Suppressor macrophage treated with lipopolysaccharide for 4 hours (primary cell): ENCODE results near the gene ARHGAP10.

Source experiments
- DNase-seq: peaks from one replicate; pipeline ENCODE4 v3.0.0-alpha.2; 2020

The ARHGAP10 gene

GRCh38 chr4:147731580-147732517 lies at the start of gene ARHGAP10:
Gene ARHGAP10 (plus strand): TSS chr4:147732088. CDS start chr4:147732302, 214 bp downstream.
- DNase-seq: peak; percentile 67

- DNase-seq: no peak
Measured at GRCh38 chr4:147682755-147683154, 49.1 kb upstream of the ARHGAP10 start.

- DNase-seq: peak; percentile 56
Measured at GRCh38 chr4:147683188-147683591, 48.7 kb upstream of the ARHGAP10 start.

GRCh38 chr4:147683717-147684700 lies 47.9 kb upstream of the ARHGAP10 start, which contains the start of gene PRMT9:
Gene PRMT9 (minus strand): TSS chr4:147684163. CDS start chr4:147683987, 176 bp downstream.
- DNase-seq: peak; percentile 88

GRCh38 chr4:147689067-147689466 lies 42.8 kb upstream of the ARHGAP10 start:
- no peak for DNase-seq

- no peak for DNase-seq
Measured at GRCh38 chr4:147691820-147692219, 40.1 kb upstream of the ARHGAP10 start.

GRCh38 chr4:147693218-147693617 lies 38.7 kb upstream of the ARHGAP10 start:
- DNase-seq: no peak

- DNase-seq: no peak
Measured at GRCh38 chr4:147696866-147697265, 35.0 kb upstream of the ARHGAP10 start.

GRCh38 chr4:147704846-147705245 lies 27.0 kb upstream of the ARHGAP10 start:
- no peak for DNase-seq

GRCh38 chr4:147707892-147708672 lies 23.8 kb upstream of the ARHGAP10 start:
- peak; percentile 77 for DNase-seq

- no peak for DNase-seq
Measured at GRCh38 chr4:147709999-147710398, 21.9 kb upstream of the ARHGAP10 start.

- DNase-seq: no peak
Measured at GRCh38 chr4:147714575-147715401, 17.1 kb upstream of the ARHGAP10 start.

- no peak for DNase-seq
Measured at GRCh38 chr4:147717878-147718277, 14.0 kb upstream of the ARHGAP10 start.

GRCh38 chr4:147723326-147723725 lies 8.6 kb upstream of the ARHGAP10 start:
- no peak for DNase-seq

GRCh38 chr4:147724468-147725201 lies 7.3 kb upstream of the ARHGAP10 start:
- DNase-seq: no peak

GRCh38 chr4:147725673-147726072 lies 6.2 kb upstream of the ARHGAP10 start:
- DNase-seq: no peak

- no peak for DNase-seq
Measured at GRCh38 chr4:147727476-147728028, 4.3 kb upstream of the ARHGAP10 start.

GRCh38 chr4:147730333-147730732 lies 1.6 kb upstream of the ARHGAP10 start:
- DNase-seq: no peak

- no peak for DNase-seq
Measured at GRCh38 chr4:147732518-147733235, 789 bp downstream of the ARHGAP10 start.
